IMR-90 (cell line): ENCODE results near the gene ZNF445. TPM values are rescaled to one million over a fixed set of nuclear protein-coding genes. Genes with fewer than 3 reads are reported as not detected.

Experiments used
- ATAC-seq: fragments of 200-7000 bp; cut with Tn5 transposase; 2 replicates; pipeline ENCODE4 v1.9.1; 2020; ENCODE audit warnings: low read depth, mild to moderate bottlenecking, moderate library complexity
- BruUV-seq: library from RNA; stranded (reverse); fragments of 400-500 nt; replicated peaks from 2 replicates; lab custom pipeline; 2021; lab: Mats Ljungman, UMichigan
- CTCF ChIA-PET: fragments of 300-600 bp; formaldehyde crosslinking; extraction: SDS; loops from one replicate; lab custom pipeline; 2021; ENCODE audit warnings: antibody characterized with exemption; lab: Yijun Ruan, JAX
- POLR2A ChIA-PET: fragments of 300-600 bp; sonication (Branson Sonifier 250); formaldehyde crosslinking; loops from one replicate; lab custom pipeline; 2022; ENCODE audit warnings: antibody characterized with exemption; ENCODE audit not compliant: unreplicated experiment; lab: Charles Lee
- DNase-seq: peaks from one replicate; pipeline ENCODE4 v3.0.0; 2013
- H2AFZ ChIP-seq: replicated peaks from 2 replicates; pipeline ENCODE3; 2013; ENCODE audit warnings: low read length, mild to moderate bottlenecking; ENCODE audit not compliant: poor library complexity
- H2AK5ac ChIP-seq: 2 replicates; pipeline ENCODE4 v1.6.1; 2013; ENCODE audit warnings: low read depth, low read length, inconsistent platforms
- H2AK9ac ChIP-seq: replicated peaks from 2 replicates; pipeline ENCODE3; 2013; ENCODE audit warnings: mild to moderate bottlenecking, low read depth, low read length, moderate library complexity; ENCODE audit not compliant: poor library complexity
- H2BK120ac ChIP-seq: 2 replicates; pipeline ENCODE4 v1.6.1; 2013; ENCODE audit warnings: low read depth, low read length, inconsistent platforms
- H2BK15ac ChIP-seq: 3 replicates; pipeline ENCODE4 v1.6.1; 2013; ENCODE audit warnings: low read depth, low read length, inconsistent platforms
- H2BK20ac ChIP-seq: 2 replicates; pipeline ENCODE4 v1.6.1; 2013; ENCODE audit warnings: low read depth, mild to moderate bottlenecking, inconsistent platforms, low read length, moderate library complexity
- H2BK5ac ChIP-seq: 2 replicates; pipeline ENCODE4 v1.6.1; 2013; ENCODE audit warnings: mild to moderate bottlenecking, low read depth, low read length, inconsistent platforms; ENCODE audit not compliant: poor library complexity, severe bottlenecking
- H3K14ac ChIP-seq: replicated peaks from 2 replicates; pipeline ENCODE4 v1.6.1; 2013; ENCODE audit warnings: low read depth, low read length, inconsistent platforms
- H3K18ac ChIP-seq: 2 replicates; pipeline ENCODE4 v1.6.1; 2013; ENCODE audit warnings: low read depth, low read length, control low read depth
- H3K23ac ChIP-seq: 2 replicates; pipeline ENCODE4 v1.6.1; 2013; ENCODE audit warnings: low read depth, low read length, inconsistent platforms
- H3K27ac ChIP-seq: 2 replicates; pipeline ENCODE4 v1.5.1; 2013; ENCODE audit warnings: mild to moderate bottlenecking, control low read depth, low read length; ENCODE audit not compliant: insufficient read depth
- H3K27me3 ChIP-seq: 2 replicates; pipeline ENCODE4 v1.6.1; 2013; ENCODE audit warnings: low read length; ENCODE audit not compliant: control insufficient read depth, insufficient read depth
- H3K36me3 ChIP-seq: 2 replicates; pipeline ENCODE4 v1.6.1; 2013; ENCODE audit warnings: low read length, mixed read lengths; ENCODE audit not compliant: control insufficient read depth, insufficient read depth
- H3K4ac ChIP-seq: 2 replicates; pipeline ENCODE4 v1.6.1; 2013; ENCODE audit warnings: low read depth, low read length, inconsistent platforms
- H3K4me1 ChIP-seq: 2 replicates; pipeline ENCODE4 v1.6.1; 2013; ENCODE audit warnings: low read length, mixed read lengths; ENCODE audit not compliant: control insufficient read depth, insufficient read depth
- H3K4me2 ChIP-seq: 2 replicates; pipeline ENCODE4 v1.6.1; 2013; ENCODE audit warnings: low read depth, mild to moderate bottlenecking, control low read depth, low read length, moderate library complexity
- H3K4me3 ChIP-seq: 2 replicates; pipeline ENCODE4 v1.5.1; 2013; ENCODE audit warnings: low read depth, mild to moderate bottlenecking, control low read depth, low read length, moderate library complexity; ENCODE audit not compliant: insufficient read depth
- H3K56ac ChIP-seq: 2 replicates; pipeline ENCODE4 v1.6.1; 2013; ENCODE audit warnings: low read length, inconsistent platforms; ENCODE audit not compliant: insufficient read depth; ENCODE audit errors: extremely low read depth
- H3K79me1 ChIP-seq, 2 experiments: 2 replicates each; pipeline ENCODE4 v1.6.1; 2013; ENCODE audit warnings: low read length in 2 of 2, inconsistent platforms in 1 of 2, low read depth in 1 of 2
- H3K9ac ChIP-seq: 2 replicates; pipeline ENCODE4 v1.6.1; 2013; ENCODE audit warnings: low read depth, low read length, control low read depth
- H3K9me1 ChIP-seq: 2 replicates; pipeline ENCODE4 v1.6.1; 2013; ENCODE audit warnings: low read length, inconsistent platforms; ENCODE audit not compliant: insufficient read depth
- H3K9me3 ChIP-seq: 2 replicates; pipeline ENCODE4 v1.6.1; 2013; ENCODE audit warnings: low read length; ENCODE audit not compliant: control insufficient read depth, insufficient read depth
- H4K20me1 ChIP-seq: 2 replicates; pipeline ENCODE4 v1.6.1; 2013; ENCODE audit warnings: low read length, inconsistent platforms; ENCODE audit not compliant: insufficient read depth
- H4K5ac ChIP-seq: 2 replicates; pipeline ENCODE4 v1.6.1; 2013; ENCODE audit warnings: mild to moderate bottlenecking, low read depth, low read length, control low read depth
- H4K8ac ChIP-seq, 2 experiments: 2 replicates each; pipeline ENCODE4 v1.6.1; 2013; ENCODE audit warnings: low read depth in 2 of 2, low read length in 2 of 2, control low read depth in 1 of 2, inconsistent platforms in 1 of 2
- H4K91ac ChIP-seq: 2 replicates; pipeline ENCODE4 v1.6.1; 2013; ENCODE audit warnings: low read depth, low read length, inconsistent platforms; ENCODE audit not compliant: insufficient read depth
- BHLHE40 ChIP-seq: fragments of 150-350 bp; IDR thresholded peaks from 2 replicates; pipeline ENCODE4 v1.6.1; 2016; ENCODE audit warnings: mild to moderate bottlenecking, low read depth, low read length
- CHD1 ChIP-seq: IDR thresholded peaks from 2 replicates; pipeline ENCODE4 v1.6.1; 2012; ENCODE audit warnings: low read depth, low read length, improper control_type of control experiment
- MAFK ChIP-seq: IDR thresholded peaks from 2 replicates; pipeline ENCODE4 v1.6.1; 2012; ENCODE audit warnings: low read depth, low read length, improper control_type of control experiment
- MXI1 ChIP-seq: IDR thresholded peaks from 2 replicates; pipeline ENCODE4 v1.6.1; 2012; ENCODE audit warnings: low read depth, mild to moderate bottlenecking, low read length, moderate library complexity, borderline replicate concordance
- NFE2L2 ChIP-seq: fragments of 150-350 bp; IDR thresholded peaks from 2 replicates; pipeline ENCODE4 v1.6.1; 2016; ENCODE audit warnings: low read depth, mild to moderate bottlenecking, low read length
- POLR2A ChIP-seq: IDR thresholded peaks from 2 replicates; pipeline ENCODE4 v1.6.1; 2012; ENCODE audit warnings: mild to moderate bottlenecking, low read depth, low read length
- RFX5 ChIP-seq: IDR thresholded peaks from 2 replicates; pipeline ENCODE4 v1.8.0; 2012; ENCODE audit warnings: low read depth, mild to moderate bottlenecking, low read length, moderate library complexity
- SMC3 ChIP-seq: fragments of 150-350 bp; IDR thresholded peaks from 2 replicates; pipeline ENCODE4 v1.6.1; 2016; ENCODE audit warnings: low read depth, mild to moderate bottlenecking, antibody characterized with exemption, low read length, moderate library complexity
- WGBS, 2 experiments: methylation state at CpG; one replicate each; pipeline versions ENCODE4 v1.1.5 to v1.1.7; 2013; ENCODE audit warnings: missing lambda C conversion rate in 2 of 2; ENCODE audit not compliant: insufficient read length in 1 of 2; ENCODE audit errors: extremely low coverage in 2 of 2; 5-methylcytosine and 5-hydroxymethylcytosine counted together
- dilution Hi-C: fragments of 300-500 bp; cut with HindIII; formaldehyde crosslinking; loops from one replicate; pipeline ENCODE4 v1.14.3; 2018; ENCODE audit warnings: low sequenced_read_pairs; ENCODE audit not compliant: unreplicated experiment
- in situ Hi-C: fragments of 300-500 bp; cut with MboI; formaldehyde crosslinking; loops from 3 replicates; pipeline ENCODE4 v1.14.3; 2019; ENCODE audit warnings: low sequenced_read_pairs, inconsistent platforms, mixed read lengths
- intact Hi-C: fragments of 100-400 bp; cut with micrococcal nuclease; formaldehyde crosslinking; loops from 2 replicates; pipeline ENCODE4 v1.10.0; 2022
- polyA plus RNA-seq, 3 experiments: library from polyadenylated mRNA; depleted of rRNA; stranded (reverse); fragments of >200 nt; gene quantifications; 2 replicates each; pipeline ENCODE4 v1.2.3, GENCODE V29; 2012; ENCODE audit warnings: low replicate concordance in 1 of 3
- total RNA-seq: library from RNA; depleted of rRNA; stranded (reverse); fragments of >200 nt; gene quantifications from 2 replicates; pipeline ENCODE4 v1.2.3, GENCODE V29; 2012
- TF ChIP-seq, protein P1 (sequence below): conservative IDR thresholded peaks from 2 replicates; pipeline ENCODE4 v1.5.1; 2012; ENCODE audit warnings: mild to moderate bottlenecking, low read depth, low read length, improper control_type of control experiment
- TF ChIP-seq, protein P2 (sequence below): fragments of 150-350 bp; IDR thresholded peaks from 2 replicates; pipeline ENCODE4 v1.6.1; 2016; ENCODE audit warnings: low read depth, mild to moderate bottlenecking, low read length, moderate library complexity, borderline replicate concordance
- TF ChIP-seq, protein P3 (sequence below): fragments of 150-350 bp; IDR thresholded peaks from 2 replicates; pipeline ENCODE4 v1.6.1; 2017; ENCODE audit warnings: mild to moderate bottlenecking, antibody characterized with exemption, low read length, low read depth

Gene ZNF445
- total and polyA plus RNA-seq, 2 of the 4 experiments (the other 2 are of a cell fraction): 3.3 to 6.3 TPM

DNA sequence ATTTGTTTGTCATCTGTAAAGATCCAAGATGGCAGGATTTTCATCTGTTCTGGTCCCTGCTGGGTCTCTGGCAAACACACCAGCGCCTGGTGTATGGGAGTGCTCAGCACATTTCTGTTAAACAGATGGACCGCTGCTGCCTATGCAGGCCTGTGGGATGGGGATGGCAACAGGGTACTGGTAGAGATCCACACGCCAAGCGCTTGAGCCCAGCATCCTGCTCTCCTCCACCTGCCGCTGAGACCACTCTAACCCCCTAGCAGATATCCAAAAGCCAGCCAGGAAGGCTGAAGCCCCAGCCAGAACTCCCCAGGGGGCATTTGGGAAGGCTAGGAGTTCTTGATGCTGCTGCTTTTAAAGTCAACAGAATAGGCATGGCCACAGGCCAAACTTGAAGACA, 31.7 kb downstream of the ZNF445 start:
- Histone ChIP-seq H3K36me3 (peaks cover 67% of the 10 kb centered on the region), H2AK5ac (no peak overlapping the region), H3K4me3 (no peak overlapping the region), H4K8ac (no peak overlapping the region), H3K27me3 (no peaks in the 10 kb centered on the region), H2BK15ac (no peak overlapping the region), H4K91ac (no peak overlapping the region), H3K9me1 (peaks cover 8% of the 10 kb centered on the region; the same call in 1 of the 2 replicates), H3K79me1 (peaks cover 4 to 18% of the 10 kb centered on the region in 2 experiments; a peak in 3 of 4 replicates), H3K18ac (no peak overlapping the region), H3K23ac (no peak overlapping the region), H2BK20ac (no peak overlapping the region), H2BK120ac (no peak overlapping the region), H4K20me1 (no peaks in the 10 kb centered on the region), H3K9me3 (peaks cover 19% of the 10 kb centered on the region), H3K4ac (no peak overlapping the region), H3K4me1 (no peaks in the 10 kb centered on the region), H3K14ac (no peak overlapping the region), H3K9ac (no peak overlapping the region), H2AFZ (no peak overlapping the region), H2BK5ac (no peak overlapping the region), H2AK9ac (no peak overlapping the region), H3K4me2 (no peak overlapping the region), H3K27ac (no peak overlapping the region), H3K56ac (no peak overlapping the region), H4K5ac (no peak overlapping the region)
- BruUV-seq: no TSS peak
- dilution Hi-C loops (no loop called here), intact Hi-C loops (no loop called here), in situ Hi-C loops (no loop called here)
- TF ChIP-seq MAFK (no peak), MXI1 (no peak), SMC3 (no peak), NFE2L2 (no peak), BHLHE40 (no peak), CHD1 (no peak), RFX5 (no peak), POLR2A (no peak)
- TF ChIP-seq, protein P1, sequence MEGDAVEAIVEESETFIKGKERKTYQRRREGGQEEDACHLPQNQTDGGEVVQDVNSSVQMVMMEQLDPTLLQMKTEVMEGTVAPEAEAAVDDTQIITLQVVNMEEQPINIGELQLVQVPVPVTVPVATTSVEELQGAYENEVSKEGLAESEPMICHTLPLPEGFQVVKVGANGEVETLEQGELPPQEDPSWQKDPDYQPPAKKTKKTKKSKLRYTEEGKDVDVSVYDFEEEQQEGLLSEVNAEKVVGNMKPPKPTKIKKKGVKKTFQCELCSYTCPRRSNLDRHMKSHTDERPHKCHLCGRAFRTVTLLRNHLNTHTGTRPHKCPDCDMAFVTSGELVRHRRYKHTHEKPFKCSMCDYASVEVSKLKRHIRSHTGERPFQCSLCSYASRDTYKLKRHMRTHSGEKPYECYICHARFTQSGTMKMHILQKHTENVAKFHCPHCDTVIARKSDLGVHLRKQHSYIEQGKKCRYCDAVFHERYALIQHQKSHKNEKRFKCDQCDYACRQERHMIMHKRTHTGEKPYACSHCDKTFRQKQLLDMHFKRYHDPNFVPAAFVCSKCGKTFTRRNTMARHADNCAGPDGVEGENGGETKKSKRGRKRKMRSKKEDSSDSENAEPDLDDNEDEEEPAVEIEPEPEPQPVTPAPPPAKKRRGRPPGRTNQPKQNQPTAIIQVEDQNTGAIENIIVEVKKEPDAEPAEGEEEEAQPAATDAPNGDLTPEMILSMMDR: no peak
- TF ChIP-seq, protein P2, sequence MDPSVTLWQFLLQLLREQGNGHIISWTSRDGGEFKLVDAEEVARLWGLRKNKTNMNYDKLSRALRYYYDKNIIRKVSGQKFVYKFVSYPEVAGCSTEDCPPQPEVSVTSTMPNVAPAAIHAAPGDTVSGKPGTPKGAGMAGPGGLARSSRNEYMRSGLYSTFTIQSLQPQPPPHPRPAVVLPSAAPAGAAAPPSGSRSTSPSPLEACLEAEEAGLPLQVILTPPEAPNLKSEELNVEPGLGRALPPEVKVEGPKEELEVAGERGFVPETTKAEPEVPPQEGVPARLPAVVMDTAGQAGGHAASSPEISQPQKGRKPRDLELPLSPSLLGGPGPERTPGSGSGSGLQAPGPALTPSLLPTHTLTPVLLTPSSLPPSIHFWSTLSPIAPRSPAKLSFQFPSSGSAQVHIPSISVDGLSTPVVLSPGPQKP: no peak
- TF ChIP-seq, protein P3, sequence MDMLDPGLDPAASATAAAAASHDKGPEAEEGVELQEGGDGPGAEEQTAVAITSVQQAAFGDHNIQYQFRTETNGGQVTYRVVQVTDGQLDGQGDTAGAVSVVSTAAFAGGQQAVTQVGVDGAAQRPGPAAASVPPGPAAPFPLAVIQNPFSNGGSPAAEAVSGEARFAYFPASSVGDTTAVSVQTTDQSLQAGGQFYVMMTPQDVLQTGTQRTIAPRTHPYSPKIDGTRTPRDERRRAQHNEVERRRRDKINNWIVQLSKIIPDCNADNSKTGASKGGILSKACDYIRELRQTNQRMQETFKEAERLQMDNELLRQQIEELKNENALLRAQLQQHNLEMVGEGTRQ: no peak
- no peak for ATAC-seq
- no peak for DNase-seq
- ChIA-PET POLR2A (no interaction called here), CTCF (no interaction called here)
- WGBS, 2 experiments: no CpG with 5 or more reads among the region's 5 CpGs
